HG03039 (cell line): ENCODE results near the gene SCARF2.
"Not testable (repeated sequence)": the region's sequence is repeated elsewhere in the genome, so short reads cannot be mapped to it uniquely, and the experiment has no call there.

Source experiments
- ATAC-seq: cut with Tn5 transposase; IDR thresholded peaks from one replicate; pipeline ENCODE4 v1.9.1; 2021; ENCODE audit warnings: mild to moderate bottlenecking, moderate library complexity; ENCODE audit not compliant: unreplicated experiment

The SCARF2 gene

GRCh38 chr22:20395907-20396287, 41.7 kb downstream of the SCARF2 start:
- no peak for ATAC-seq

GRCh38 chr22:20395181-20395906, 42.3 kb downstream of the SCARF2 start:
- no peak for ATAC-seq

- ATAC-seq: no peak
Measured at GRCh38 chr22:20393705-20394476, 43.7 kb downstream of the SCARF2 start, which contains the start of gene ZNF74. TSS of gene ZNF74 (plus strand) at chr22:20394151. CDS start at chr22:20394629, 478 bp downstream.

- ATAC-seq: no peak
Measured at GRCh38 chr22:20392983-20393704, 44.5 kb downstream of the SCARF2 start.

- not testable (repeated sequence) for ATAC-seq
Measured at GRCh38 chr22:20392365-20392881, 45.2 kb downstream of the SCARF2 start.

- no peak for ATAC-seq
Measured at GRCh38 chr22:20391222-20391621, 46.4 kb downstream of the SCARF2 start.

- ATAC-seq: no peak
Measured at GRCh38 chr22:20390394-20390907, 47.2 kb downstream of the SCARF2 start.

GRCh38 chr22:20389288-20389687, 48.3 kb downstream of the SCARF2 start:
- ATAC-seq: no peak

- ATAC-seq: no peak
Measured at GRCh38 chr22:20388200-20388599, 49.4 kb downstream of the SCARF2 start.

GRCh38 chr22:20386972-20387371, 50.7 kb downstream of the SCARF2 start:
- no peak for ATAC-seq

GRCh38 chr22:20386336-20386735, 51.3 kb downstream of the SCARF2 start:
- ATAC-seq: no peak

GRCh38 chr22:20384865-20385264, 52.8 kb downstream of the SCARF2 start:
- no peak for ATAC-seq

- ATAC-seq: no peak
Measured at GRCh38 chr22:20384171-20384570, 53.5 kb downstream of the SCARF2 start.

GRCh38 chr22:20383538-20383937, 54.1 kb downstream of the SCARF2 start:
- no peak for ATAC-seq

- ATAC-seq: no peak
Measured at GRCh38 chr22:20380486-20380885, 57.1 kb downstream of the SCARF2 start.

GRCh38 chr22:20378684-20379083, 58.9 kb downstream of the SCARF2 start:
- not testable (repeated sequence) for ATAC-seq

GRCh38 chr22:20378110-20378509, 59.5 kb downstream of the SCARF2 start:
- no peak for ATAC-seq

- ATAC-seq: not testable (repeated sequence)
Measured at GRCh38 chr22:20376983-20377382, 60.6 kb downstream of the SCARF2 start.

- not testable (repeated sequence) for ATAC-seq
Measured at GRCh38 chr22:20376281-20376680, 61.3 kb downstream of the SCARF2 start.
